Right atrium auricular region (tissue), 2 donors: ENCODE measurements around the gene PRR14. TPM values are rescaled to one million over a fixed set of nuclear protein-coding genes. Genes with fewer than 3 reads are reported as not detected.

Source experiments
- DNase-seq: peaks from one replicate; pipeline ENCODE4 v3.0.0-alpha.2; 2019; ENCODE audit warnings: low spot score
- H3K27ac ChIP-seq, 2 donors: fragments of 200-600 bp; sonication (generic); 1 replicate in 1 of 2; 2 replicates in 1 of 2; pipeline ENCODE4 v1.5.1; 2016 to 2019
- H3K27me3 ChIP-seq, 2 donors: fragments of 200-600 bp; sonication (generic); one replicate each; pipeline versions ENCODE4 v1.5.1 to v1.6.0; 2017 to 2019
- H3K36me3 ChIP-seq: fragments of 200-600 bp; sonication (generic); one replicate; pipeline ENCODE4 v1.5.1; 2016
- H3K4me1 ChIP-seq, 2 donors: fragments of 200-600 bp; sonication (generic); one replicate each; pipeline versions ENCODE4 v1.5.1 to v1.6.0; 2017 to 2019
- H3K4me3 ChIP-seq, 2 donors: fragments of 200-600 bp; sonication (generic); 1 replicate in 1 of 2; 2 replicates in 1 of 2; pipeline ENCODE4 v1.5.1; 2017 to 2019; ENCODE audit warnings: mild to moderate bottlenecking in 1 of 2, moderate library complexity in 1 of 2
- H3K9me3 ChIP-seq, 2 donors: fragments of 200-600 bp; sonication (generic); one replicate each; pipeline ENCODE4 v1.5.1; 2019
- CTCF ChIP-seq, 2 donors: fragments of 200-600 bp; sonication (generic); IDR thresholded peaks; one replicate each; pipeline ENCODE4 v1.5.1; 2019; ENCODE audit warnings: antibody characterized with exemption in 2 of 2
- total RNA-seq, 2 donors: library from RNA; depleted of rRNA; stranded (reverse); fragments of >200 nt; gene quantifications; one replicate each; pipeline ENCODE4 v1.1.0, GENCODE V29; 2016

The PRR14 gene
- total RNA-seq, 2 donors from 2014 or later: 12.3 to 17.3 TPM

- no peak for TF ChIP-seq CTCF (IDR thresholded peaks at IDR 0.05)
Measured at GRCh38 chr16:30619202-30619601, 31.6 kb upstream of the PRR14 start.

GRCh38 chr16:30619638-30620037, 31.1 kb upstream of the PRR14 start:
- Histone ChIP-seq H3K27me3 (no peaks in the 10 kb centered on the region), H3K27ac (no peak overlapping the region), H3K4me3 (no peak overlapping the region), H3K4me1 (no peaks in the 10 kb centered on the region), H3K36me3 (no peaks in the 10 kb centered on the region), H3K9me3 (no peaks in the 10 kb centered on the region)
- TF ChIP-seq CTCF (IDR thresholded peaks at IDR 0.05): no peak
- no peak for DNase-seq

More at GRCh38 chr16:30619202-30619601, 31.6 kb upstream of the PRR14 start:
- Histone ChIP-seq H3K4me3 (no peak overlapping the region), H3K9me3 (no peaks in the 10 kb centered on the region), H3K4me1 (no peaks in the 10 kb centered on the region), H3K36me3 (no peaks in the 10 kb centered on the region), H3K27me3 (no peaks in the 10 kb centered on the region), H3K27ac (no peak overlapping the region)
- no peak for DNase-seq

GRCh38 chr16:30620169-30620568, 30.6 kb upstream of the PRR14 start:
- no peak for DNase-seq
- no peak overlapping the region for H3K4me3 ChIP-seq
- H3K36me3 ChIP-seq: no peaks in the 10 kb centered on the region
- TF ChIP-seq CTCF (IDR thresholded peaks at IDR 0.05): no peak
- no peak overlapping the region for H3K27ac ChIP-seq
- no peaks in the 10 kb centered on the region for H3K27me3 ChIP-seq
- H3K9me3 ChIP-seq: no peaks in the 10 kb centered on the region
- no peaks in the 10 kb centered on the region for H3K4me1 ChIP-seq

- H3K27me3 ChIP-seq: no peaks in the 10 kb centered on the region
- no peaks in the 10 kb centered on the region for H3K4me1 ChIP-seq
- TF ChIP-seq CTCF (IDR thresholded peaks at IDR 0.05): no peak
- H3K36me3 ChIP-seq: no peaks in the 10 kb centered on the region
- H3K4me3 ChIP-seq: no peak overlapping the region
- H3K27ac ChIP-seq: no peak overlapping the region
- H3K9me3 ChIP-seq: no peaks in the 10 kb centered on the region
- DNase-seq: no peak
Measured at GRCh38 chr16:30621765-30622164, 29.0 kb upstream of the PRR14 start.

- no peak for DNase-seq
- no peaks in the 10 kb centered on the region for H3K27me3 ChIP-seq
- TF ChIP-seq CTCF (IDR thresholded peaks at IDR 0.05): no peak
- H3K4me3 ChIP-seq: no peak overlapping the region
- no peak overlapping the region for H3K27ac ChIP-seq
- no peaks in the 10 kb centered on the region for H3K9me3 ChIP-seq
- no peaks in the 10 kb centered on the region for H3K4me1 ChIP-seq
- no peaks in the 10 kb centered on the region for H3K36me3 ChIP-seq
Measured at GRCh38 chr16:30622455-30623032, 28.2 kb upstream of the PRR14 start.
